ENCODE measurements around the gene PRTG.

PRTG gene

GRCh38 chr15:55630858-55631257, 112.1 kb downstream of the PRTG start:
- TF ChIP-seq SPI1 (IDR thresholded peaks at IDR 0.05; ENCODE audit: borderline replicate concordance, low read depth): no peak
- no peak for TF ChIP-seq POLR2AphosphoS5 (IDR thresholded peaks at IDR 0.05; ENCODE audit: low read depth)
- TF ChIP-seq CTCF (IDR thresholded peaks at IDR 0.05; ENCODE audit: insufficient read depth, low read length): no peak
- TF ChIP-seq REST (IDR thresholded peaks at IDR 0.05; ENCODE audit: insufficient replicate concordance, low read depth): no peak
- no peak for TF ChIP-seq GABPA (IDR thresholded peaks at IDR 0.05; ENCODE audit: low read depth)
- no peaks in the 10 kb centered on the region for H3K27me3 ChIP-seq (ENCODE audit: insufficient read depth, poor library complexity, severe bottlenecking)
- no peak for DNase-seq (ENCODE audit: low read depth in 1 of 2, low spot score in 1 of 2)
- H3K27ac ChIP-seq (replicated peaks): no peak overlapping the region
- no peak overlapping the region for H3K4me3 ChIP-seq (replicated peaks; ENCODE audit: insufficient read depth, low read length)

- no peak for DNase-seq (ENCODE audit: low read depth in 1 of 2, low spot score in 1 of 2)
- Histone ChIP-seq H3K4me3 (replicated peaks; ENCODE audit: insufficient read depth, low read length) (no peak overlapping the region), H3K27me3 (ENCODE audit: insufficient read depth, poor library complexity, severe bottlenecking) (no peaks in the 10 kb centered on the region), H3K27ac (replicated peaks) (no peak overlapping the region)
- TF ChIP-seq SPI1 (IDR thresholded peaks at IDR 0.05; ENCODE audit: borderline replicate concordance, low read depth): no peak
- TF ChIP-seq GABPA (IDR thresholded peaks at IDR 0.05; ENCODE audit: low read depth): no peak
- TF ChIP-seq CTCF (IDR thresholded peaks at IDR 0.05; ENCODE audit: insufficient read depth, low read length): no peak
- TF ChIP-seq REST (IDR thresholded peaks at IDR 0.05; ENCODE audit: insufficient replicate concordance, low read depth): no peak
- no peak for TF ChIP-seq POLR2AphosphoS5 (IDR thresholded peaks at IDR 0.05; ENCODE audit: low read depth)
These were observed 114.6 kb downstream of the PRTG start for GRCh38 chr15:55628369-55628730.

- DNase-seq (ENCODE audit: low read depth in 1 of 2, low spot score in 1 of 2): no peak
- Histone ChIP-seq H3K4me3 (replicated peaks; ENCODE audit: insufficient read depth, low read length) (no peak overlapping the region), H3K27me3 (ENCODE audit: insufficient read depth, poor library complexity, severe bottlenecking) (no peaks in the 10 kb centered on the region), H3K27ac (replicated peaks) (no peak overlapping the region)
- no peak for TF ChIP-seq POLR2AphosphoS5 (IDR thresholded peaks at IDR 0.05; ENCODE audit: low read depth)
- TF ChIP-seq SPI1 (IDR thresholded peaks at IDR 0.05; ENCODE audit: borderline replicate concordance, low read depth): no peak
- no peak for TF ChIP-seq GABPA (IDR thresholded peaks at IDR 0.05; ENCODE audit: low read depth)
- TF ChIP-seq REST (IDR thresholded peaks at IDR 0.05; ENCODE audit: insufficient replicate concordance, low read depth): no peak
- no peak for TF ChIP-seq CTCF (IDR thresholded peaks at IDR 0.05; ENCODE audit: insufficient read depth, low read length)
These were observed 115.1 kb downstream of the PRTG start for GRCh38 chr15:55627730-55628368.
